A673 (cell line): Measurements from ENCODE around the gene MID1. TPM values are rescaled to one million over a fixed set of nuclear protein-coding genes. Genes with fewer than 3 reads are reported as not detected.

Experiments
- BruUV-seq: library from RNA; stranded (reverse); fragments of 400-500 nt; replicated peaks from 2 replicates; lab custom pipeline; 2021; lab: Mats Ljungman, UMichigan
- CTCF ChIA-PET: fragments of 300-600 bp; sonication (Branson Sonifier 250); formaldehyde crosslinking; loops from one replicate; lab custom pipeline; 2022; ENCODE audit warnings: antibody characterized with exemption; lab: Charles Lee
- POLR2A ChIA-PET: fragments of 300-600 bp; sonication (Branson Sonifier 250); formaldehyde crosslinking; loops from one replicate; lab custom pipeline; 2022; ENCODE audit warnings: antibody characterized with exemption; ENCODE audit not compliant: low non-redundant PET; lab: Charles Lee
- DNase-seq: peaks from one replicate; pipeline ENCODE4 v3.0.0-alpha.2; 2015; ENCODE audit warnings: low spot score
- H3K27ac ChIP-seq: fragments of 200-600 bp; sonication (generic); 2 replicates; pipeline ENCODE4 v1.5.1; 2016; ENCODE audit warnings: mixed run types, low read depth, mild to moderate bottlenecking, mixed read lengths, antibody characterized with exemption, low read length; ENCODE audit not compliant: poor library complexity, severe bottlenecking
- H3K27me3 ChIP-seq: fragments of 200-600 bp; sonication (generic); replicated peaks from 2 replicates; pipeline ENCODE4 v1.6.1; 2017; ENCODE audit warnings: mixed run types, low read depth, mild to moderate bottlenecking, mixed read lengths, antibody characterized with exemption, low read length; ENCODE audit not compliant: insufficient read depth, poor library complexity
- H3K36me3 ChIP-seq: fragments of 200-600 bp; sonication (generic); 2 replicates; pipeline ENCODE4 v1.6.1; 2016; ENCODE audit warnings: mixed run types, mild to moderate bottlenecking, mixed read lengths, antibody characterized with exemption, low read length; ENCODE audit not compliant: insufficient read depth, poor library complexity, severe bottlenecking
- H3K4me1 ChIP-seq: fragments of 200-600 bp; sonication (generic); 2 replicates; pipeline ENCODE4 v1.6.1; 2017; ENCODE audit warnings: mixed run types, mild to moderate bottlenecking, mixed read lengths, antibody characterized with exemption, low read length; ENCODE audit not compliant: insufficient read depth, poor library complexity, severe bottlenecking
- H3K4me3 ChIP-seq: fragments of 200-600 bp; sonication (generic); 2 replicates; pipeline ENCODE4 v1.5.1; 2016; ENCODE audit warnings: low read depth, mixed run types, mild to moderate bottlenecking, mixed read lengths, low read length; ENCODE audit not compliant: poor library complexity, severe bottlenecking
- H3K9me3 ChIP-seq: fragments of 200-600 bp; sonication (generic); 2 replicates; pipeline ENCODE4 v1.6.1; 2016; ENCODE audit warnings: mixed run types, low read depth, mild to moderate bottlenecking, mixed read lengths, antibody characterized with exemption, low read length; ENCODE audit not compliant: poor library complexity, severe bottlenecking
- CTCF ChIP-seq: fragments of 300-800, 200-600 bp; sonication (generic); conservative IDR thresholded peaks from 2 replicates; pipeline ENCODE4 v1.5.1; 2017; ENCODE audit warnings: low read depth, mild to moderate bottlenecking, antibody characterized with exemption, low read length, moderate library complexity, mixed read lengths
- EZH2 ChIP-seq: fragments of 200-600 bp; sonication (generic); IDR thresholded peaks from 2 replicates; pipeline ENCODE4 v1.6.1; 2017; ENCODE audit warnings: borderline replicate concordance, low read depth, mild to moderate bottlenecking, mixed read lengths, antibody characterized with exemption, low read length; ENCODE audit not compliant: poor library complexity, severe bottlenecking
- intact Hi-C: fragments of 100-400 bp; cut with micrococcal nuclease; formaldehyde crosslinking; loops from one replicate; pipeline ENCODE4 v1.10.0; 2022; ENCODE audit not compliant: unreplicated experiment
- total RNA-seq: library from RNA; stranded (reverse); gene quantifications from 2 replicates; pipeline ENCODE4 v1.2.3, GENCODE V29; 2021

The MID1 gene
- total RNA-seq, 1 experiment from 2014 or later: 7.0 TPM

GRCh38 chrX:10416424-10416823 lies 204.0 kb downstream of the MID1 start:
- Histone ChIP-seq H3K4me3 (no peak overlapping the region), H3K27ac (no peak overlapping the region), H3K4me1 (no peaks in the 10 kb centered on the region), H3K36me3 (no peaks in the 10 kb centered on the region), H3K27me3 (no peaks in the 10 kb centered on the region), H3K9me3 (no peaks in the 10 kb centered on the region)
- intact Hi-C loops: no loop called here
- POLR2A ChIA-PET: no interaction called here
- DNase-seq: no peak
- CTCF ChIA-PET: no interaction called here
- BruUV-seq: no TSS peak
- no peak for TF ChIP-seq CTCF
- no peak for TF ChIP-seq EZH2

- no peak for TF ChIP-seq EZH2
- TF ChIP-seq CTCF: no peak
- intact Hi-C loops: no loop called here
- H3K27ac ChIP-seq: no peak overlapping the region
- DNase-seq: no peak
- no peak overlapping the region for H3K4me3 ChIP-seq
- H3K27me3 ChIP-seq: no peaks in the 10 kb centered on the region
- ChIA-PET POLR2A (no interaction called here), CTCF (no interaction called here)
- H3K4me1 ChIP-seq: no peaks in the 10 kb centered on the region
- H3K36me3 ChIP-seq: no peaks in the 10 kb centered on the region
- no TSS peak for BruUV-seq
- no peaks in the 10 kb centered on the region for H3K9me3 ChIP-seq
Observed at GRCh38 chrX:10415306-10416001, 204.9 kb downstream of the MID1 start.

GRCh38 chrX:10414862-10415261 lies 205.5 kb downstream of the MID1 start:
- CTCF ChIA-PET: no interaction called here
- POLR2A ChIA-PET: no interaction called here
- no peaks in the 10 kb centered on the region for H3K36me3 ChIP-seq

More at GRCh38 chrX:10414862-10415261, 205.5 kb downstream of the MID1 start:
- intact Hi-C loops: no loop called here
- no TSS peak for BruUV-seq
- TF ChIP-seq CTCF (no peak), EZH2 (no peak)
- no peak overlapping the region for H3K27ac ChIP-seq
- DNase-seq: no peak
- H3K27me3 ChIP-seq: no peaks in the 10 kb centered on the region
- H3K4me3 ChIP-seq: no peak overlapping the region
- no peaks in the 10 kb centered on the region for H3K9me3 ChIP-seq
- H3K4me1 ChIP-seq: no peaks in the 10 kb centered on the region
